RWPE2 (cell line): Measurements from ENCODE around the gene DCTN3.

Experiments used
- ATAC-seq: fragments of 200-7000 bp; cut with Tn5 transposase; 3 replicates; pipeline ENCODE4 v1.9.1; 2021; ENCODE audit warnings: low read depth
- DNase-seq: peaks from one replicate; pipeline ENCODE4 v3.0.0-alpha.2; 2020; ENCODE audit warnings: low spot score
- H3K27ac ChIP-seq: fragments of 450-650 bp; 2 replicates; pipeline ENCODE4 v1.5.1; 2017; ENCODE audit warnings: mild to moderate bottlenecking; ENCODE audit not compliant: poor library complexity, severe bottlenecking
- H3K27me3 ChIP-seq: fragments of 250-450 bp; sonication (Bioruptor Pico); 2 replicates; pipeline ENCODE4 v1.5.1; 2021; ENCODE audit warnings: mild to moderate bottlenecking, moderate library complexity; ENCODE audit not compliant: insufficient read depth, poor library complexity, severe bottlenecking
- H3K36me3 ChIP-seq: fragments of 250-450 bp; sonication (Bioruptor Pico); 2 replicates; pipeline ENCODE4 v1.5.1; 2020; ENCODE audit warnings: low read depth, mild to moderate bottlenecking, moderate library complexity
- H3K4me1 ChIP-seq: fragments of 250-450 bp; sonication (Bioruptor Pico); 2 replicates; pipeline ENCODE4 v1.5.1; 2021; ENCODE audit warnings: mild to moderate bottlenecking, moderate library complexity; ENCODE audit not compliant: insufficient read depth, poor library complexity, severe bottlenecking
- H3K4me3 ChIP-seq: fragments of 250-450 bp; sonication (Bioruptor Pico); 2 replicates; pipeline ENCODE4 v1.5.1; 2021; ENCODE audit warnings: mild to moderate bottlenecking, moderate library complexity; ENCODE audit not compliant: severe bottlenecking
- H3K9me3 ChIP-seq: fragments of 250-450 bp; sonication (Bioruptor Pico); 2 replicates; pipeline ENCODE4 v1.5.1; 2021; ENCODE audit warnings: mild to moderate bottlenecking, moderate library complexity; ENCODE audit not compliant: severe bottlenecking
- TF ChIP-seq, protein P1 (sequence below): fragments of 450-650 bp; IDR thresholded peaks from one replicate; pipeline ENCODE4 v1.5.1; 2017; ENCODE audit warnings: mild to moderate bottlenecking, moderate library complexity; ENCODE audit not compliant: poor library complexity, severe bottlenecking

Gene DCTN3

GRCh38 chr9:34591248-34591916 lies 28.9 kb downstream of the DCTN3 start:
- Histone ChIP-seq H3K4me3 (no peak overlapping the region), H3K36me3 (no peaks in the 10 kb centered on the region), H3K27me3 (peaks cover 58% of the 10 kb centered on the region), H3K9me3 (no peaks in the 10 kb centered on the region), H3K4me1 (no peaks in the 10 kb centered on the region), H3K27ac (no peak overlapping the region)
- TF ChIP-seq, protein P1, sequence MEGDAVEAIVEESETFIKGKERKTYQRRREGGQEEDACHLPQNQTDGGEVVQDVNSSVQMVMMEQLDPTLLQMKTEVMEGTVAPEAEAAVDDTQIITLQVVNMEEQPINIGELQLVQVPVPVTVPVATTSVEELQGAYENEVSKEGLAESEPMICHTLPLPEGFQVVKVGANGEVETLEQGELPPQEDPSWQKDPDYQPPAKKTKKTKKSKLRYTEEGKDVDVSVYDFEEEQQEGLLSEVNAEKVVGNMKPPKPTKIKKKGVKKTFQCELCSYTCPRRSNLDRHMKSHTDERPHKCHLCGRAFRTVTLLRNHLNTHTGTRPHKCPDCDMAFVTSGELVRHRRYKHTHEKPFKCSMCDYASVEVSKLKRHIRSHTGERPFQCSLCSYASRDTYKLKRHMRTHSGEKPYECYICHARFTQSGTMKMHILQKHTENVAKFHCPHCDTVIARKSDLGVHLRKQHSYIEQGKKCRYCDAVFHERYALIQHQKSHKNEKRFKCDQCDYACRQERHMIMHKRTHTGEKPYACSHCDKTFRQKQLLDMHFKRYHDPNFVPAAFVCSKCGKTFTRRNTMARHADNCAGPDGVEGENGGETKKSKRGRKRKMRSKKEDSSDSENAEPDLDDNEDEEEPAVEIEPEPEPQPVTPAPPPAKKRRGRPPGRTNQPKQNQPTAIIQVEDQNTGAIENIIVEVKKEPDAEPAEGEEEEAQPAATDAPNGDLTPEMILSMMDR: peak; percentile 86
- ATAC-seq (peak; percentile 84), DNase-seq (peak; percentile 73)

- TF ChIP-seq, protein P1: no peak
- Histone ChIP-seq H3K9me3 (no peaks in the 10 kb centered on the region), H3K27ac (no peak overlapping the region), H3K27me3 (peaks cover 64% of the 10 kb centered on the region), H3K4me3 (peak overlapping the region; percentile 36), H3K4me1 (no peaks in the 10 kb centered on the region), H3K36me3 (no peaks in the 10 kb centered on the region)
- no peak for DNase-seq
- no peak for ATAC-seq
These were observed 29.7 kb downstream of the DCTN3 start for GRCh38 chr9:34590381-34591247.

GRCh38 chr9:34589636-34590380 lies 30.5 kb downstream of the DCTN3 start, which contains the start of gene CNTFR:
Gene CNTFR, minus strand, starts transcription at chr9:34589724. Its CDS starts 20,743 bp downstream, at chr9:34568981.
- Histone ChIP-seq H3K27ac (no peak within 1 kb of the TSS), H3K4me3 (peak within 1 kb of the TSS; percentile 36), H3K9me3 (no peaks in the 10 kb centered on the region), H3K36me3 (no peaks in the 10 kb centered on the region), H3K27me3 (peaks cover 68% of the 10 kb centered on the region), H3K4me1 (no peaks in the 10 kb centered on the region)
- ATAC-seq (peak; percentile 11; the same call in 2 of the 3 replicates), DNase-seq (no peak)
- TF ChIP-seq, protein P1: no peak

GRCh38 chr9:34588671-34589635 lies 31.3 kb downstream of the DCTN3 start:
- H3K27me3 ChIP-seq: peaks cover 72% of the 10 kb centered on the region
- DNase-seq: no peak
- peak overlapping the region; percentile 36 for H3K4me3 ChIP-seq
- TF ChIP-seq, protein P1: no peak
- no peak overlapping the region for H3K27ac ChIP-seq
- H3K4me1 ChIP-seq: no peaks in the 10 kb centered on the region
- no peaks in the 10 kb centered on the region for H3K36me3 ChIP-seq
- H3K9me3 ChIP-seq: no peaks in the 10 kb centered on the region
- ATAC-seq: no peak
